B cell (primary cell): Measurements from ENCODE around the gene KLK6. TPM values are rescaled to one million over a fixed set of nuclear protein-coding genes. Genes with fewer than 3 reads are reported as not detected.

Experiments
- ATAC-seq: fragments of 200-7000 bp; cut with Tn5 transposase; one replicate; pipeline ENCODE4 v1.10.0; 2021; ENCODE audit warnings: low read depth, mild to moderate bottlenecking, moderate number of reproducible peaks, moderate library complexity
- CTCF ChIA-PET: fragments of 350-600 bp; sonication (Branson Sonifier 250); formaldehyde crosslinking; loops from one replicate; lab custom pipeline; 2021; ENCODE audit warnings: antibody characterized with exemption, inconsistent platforms; lab: Charles Lee
- POLR2A ChIA-PET: fragments of 350-600 bp; sonication (Branson Sonifier 250); formaldehyde crosslinking; loops from one replicate; lab custom pipeline; 2021; ENCODE audit warnings: antibody characterized with exemption; lab: Charles Lee
- DNase-seq: peaks from one replicate; pipeline ENCODE4 v3.0.0; 2013
- H2AFZ ChIP-seq: 2 replicates; pipeline ENCODE4 v1.6.1; 2012; ENCODE audit warnings: mild to moderate bottlenecking, low read depth, low read length; ENCODE audit not compliant: insufficient read depth, poor library complexity, severe bottlenecking
- H3K27ac ChIP-seq, 2 donors: 1 replicate in 1 of 2; 2 replicates in 1 of 2; pipeline ENCODE4 v1.5.1; 2012 to 2013; ENCODE audit warnings: low read length in 2 of 2, mild to moderate bottlenecking in 2 of 2, moderate library complexity in 1 of 2
- H3K27me3 ChIP-seq, 4 experiments: fragments of 200-600 bp in 1 of 4; sonication (generic) in 1 of 4; replicated peaks in 1 of 4; 1 replicate in 2 of 4; 2 replicates in 2 of 4; pipeline versions ENCODE4 v1.6.1 to v1.7.0; 2013 to 2016; ENCODE audit warnings: low read length in 3 of 4, mild to moderate bottlenecking in 2 of 4, mixed read lengths in 1 of 4, moderate library complexity in 1 of 4; ENCODE audit not compliant: insufficient read depth in 4 of 4, control insufficient read depth in 3 of 4; ENCODE audit errors: control extremely low read depth in 1 of 4
- H3K36me3 ChIP-seq, 2 experiments: replicated peaks in 1 of 2; 1 replicate in 1 of 2; 2 replicates in 1 of 2; pipeline versions ENCODE4 v1.6.1 to v1.7.1; 2013; ENCODE audit warnings: low read length in 1 of 2; ENCODE audit not compliant: insufficient read depth in 2 of 2, control insufficient read depth in 1 of 2; ENCODE audit errors: control extremely low read depth in 1 of 2, extremely low read depth in 1 of 2
- H3K4me1 ChIP-seq, 2 donors: fragments of 200-600 bp in 1 of 2; sonication (generic) in 1 of 2; 1 replicate in 1 of 2; 2 replicates in 1 of 2; pipeline versions ENCODE4 v1.5.1 to v1.6.1; 2013 to 2017; ENCODE audit warnings: low read length in 2 of 2; ENCODE audit not compliant: control insufficient read depth in 2 of 2, insufficient read depth in 2 of 2
- H3K4me2 ChIP-seq: replicated peaks from 2 replicates; pipeline ENCODE3; 2012; ENCODE audit warnings: mild to moderate bottlenecking, low read depth, low read length; ENCODE audit not compliant: poor library complexity, severe bottlenecking
- H3K4me3 ChIP-seq, 5 experiments: fragments of 200-600 bp in 1 of 5; sonication (generic) in 1 of 5; 1 replicate in 3 of 5; 2 replicates in 2 of 5; pipeline versions ENCODE4 v1.5.1 to v1.7.0; 2011 to 2016; ENCODE audit warnings: low read length in 4 of 5, mild to moderate bottlenecking in 4 of 5, low read depth in 2 of 5, control low read depth in 1 of 5, moderate library complexity in 1 of 5; ENCODE audit not compliant: insufficient read depth in 1 of 5; ENCODE audit errors: control extremely low read depth in 1 of 5, extremely low read depth in 1 of 5
- H3K79me2 ChIP-seq: fragments of 200-600 bp; sonication (generic); one replicate; pipeline ENCODE4 v1.6.0; 2016; ENCODE audit warnings: low read length; ENCODE audit not compliant: control insufficient read depth, insufficient read depth
- H3K9ac ChIP-seq: fragments of 200-600 bp; sonication (generic); 2 replicates; pipeline ENCODE4 v1.6.1; 2017; ENCODE audit warnings: mild to moderate bottlenecking, low read length, moderate library complexity
- H3K9me3 ChIP-seq, 3 donors: one replicate each; pipeline versions ENCODE4 v1.6.1 to v1.7.1; 2013; ENCODE audit warnings: low read length in 2 of 3; ENCODE audit not compliant: control insufficient read depth in 2 of 3, insufficient read depth in 1 of 3; ENCODE audit errors: control extremely low read depth in 1 of 3
- H4K20me1 ChIP-seq: 2 replicates; pipeline ENCODE4 v1.6.0; 2012; ENCODE audit warnings: mild to moderate bottlenecking, low read length; ENCODE audit not compliant: insufficient read depth, control insufficient read depth, poor library complexity, severe bottlenecking
- H3K27ac Mint-ChIP-seq: one replicate; pipeline ENCODE4 v1.8.0; 2021; ENCODE audit warnings: mixed read lengths
- H3K27me3 Mint-ChIP-seq: one replicate; pipeline ENCODE4 v1.8.0; 2021; ENCODE audit warnings: mixed read lengths
- H3K4me1 Mint-ChIP-seq: one replicate; pipeline ENCODE4 v1.8.0; 2021; ENCODE audit warnings: mixed read lengths
- H3K4me3 Mint-ChIP-seq: one replicate; pipeline ENCODE4 v1.8.0; 2021; ENCODE audit warnings: mixed read lengths
- H3K9me3 Mint-ChIP-seq: one replicate; pipeline ENCODE4 v1.8.0; 2022; ENCODE audit warnings: mixed read lengths; ENCODE audit not compliant: insufficient read depth
- CTCF ChIP-seq: fragments of 200-600 bp; IDR thresholded peaks from one replicate; pipeline ENCODE4 v1.8.0; 2022; ENCODE audit warnings: antibody characterized with exemption, mild to moderate bottlenecking
- EZH2 ChIP-seq: IDR thresholded peaks from 2 replicates; pipeline ENCODE4 v1.6.1; 2012; ENCODE audit warnings: borderline replicate concordance, low read depth, mild to moderate bottlenecking, moderate library complexity, low read length; ENCODE audit not compliant: insufficient read depth, poor library complexity, severe bottlenecking
- WGBS: methylation state at CpG from one replicate; pipeline ENCODE4 v1.1.5; 2013; ENCODE audit warnings: missing lambda C conversion rate; ENCODE audit not compliant: insufficient coverage; 5-methylcytosine and 5-hydroxymethylcytosine counted together
- intact Hi-C: fragments of 100-400 bp; cut with micrococcal nuclease; formaldehyde crosslinking; loops from one replicate; pipeline ENCODE4 v1.10.0; 2022
- polyA plus RNA-seq: library from polyadenylated mRNA; depleted of rRNA; stranded (reverse); fragments of >200 nt; gene quantifications from 2 replicates; pipeline ENCODE4 v1.2.3, GENCODE V29; 2012
- total RNA-seq, 2 donors: library from RNA; stranded (reverse); fragments of 120-200 nt in 1 of 2; gene quantifications; 1 replicate in 1 of 2; 2 replicates in 1 of 2; pipeline versions ENCODE4 v1.2.3 to v1.2.4, GENCODE V29; 2013 to 2022

Gene KLK6
- total and polyA plus RNA-seq, 2 donors (not counting 1 experiment from before 2014, with no cell fraction given), result not detected

- H3K4me3 ChIP-seq, result no peak overlapping the region
- H2AFZ ChIP-seq, result no peak overlapping the region
- intact Hi-C loops, result no loop called here
- H3K9me3 ChIP-seq, result peaks cover 0 to 6% (median 0%) of the 10 kb centered on the region in 3 donors
- CTCF ChIA-PET, result no interaction called here
- no peak overlapping the region for H3K4me3 Mint-ChIP-seq
- H3K36me3 ChIP-seq, result no peaks in the 10 kb centered on the region
- no peak overlapping the region for H3K27ac ChIP-seq
- H3K27ac Mint-ChIP-seq, result no peak overlapping the region
- no peak for TF ChIP-seq CTCF
- TF ChIP-seq EZH2, result no peak
- 68% methylated on average over 10 of the region's 11 CpGs for WGBS
- DNase-seq (no peak), ATAC-seq (no peak)
- peaks cover 0 to 16% (median 0%) of the 10 kb centered on the region in 4 experiments for H3K27me3 ChIP-seq
- no peak overlapping the region for H3K9ac ChIP-seq
- POLR2A ChIA-PET, result no interaction called here
- no peaks in the 10 kb centered on the region for H4K20me1 ChIP-seq
- H3K27me3 Mint-ChIP-seq, result peaks cover 62% of the 10 kb centered on the region
- H3K4me2 ChIP-seq, result no peak overlapping the region
- H3K79me2 ChIP-seq, result no peaks in the 10 kb centered on the region
- H3K9me3 Mint-ChIP-seq, result peaks cover 4% of the 10 kb centered on the region
- H3K4me1 Mint-ChIP-seq, result no peaks in the 10 kb centered on the region
- no peaks in the 10 kb centered on the region for H3K4me1 ChIP-seq
Observed at GRCh38 chr19:50981587-50982146, 12.3 kb upstream of the KLK6 start.

GRCh38 chr19:50980208-50980607 is 10.8 kb upstream of the KLK6 start:
- no peaks in the 10 kb centered on the region for H4K20me1 ChIP-seq
- H3K27ac ChIP-seq, result no peak overlapping the region
- intact Hi-C loops, result no loop called here
- no peaks in the 10 kb centered on the region for H3K79me2 ChIP-seq
- CTCF ChIA-PET, result no interaction called here
- no peaks in the 10 kb centered on the region for H3K36me3 ChIP-seq
- no peak overlapping the region for H2AFZ ChIP-seq
- H3K4me1 ChIP-seq, result no peaks in the 10 kb centered on the region
- no peak overlapping the region for H3K9ac ChIP-seq
- no peak for TF ChIP-seq CTCF
- TF ChIP-seq EZH2, result no peak
- ATAC-seq (no peak), DNase-seq (no peak)
- H3K4me2 ChIP-seq, result no peak overlapping the region
- no peak overlapping the region for H3K4me3 ChIP-seq
- H3K27ac Mint-ChIP-seq, result no peak overlapping the region
- POLR2A ChIA-PET, result no interaction called here
- peaks cover 0 to 2% (median 0%) of the 10 kb centered on the region in 3 donors for H3K9me3 ChIP-seq
- 75% methylated on average over 13 of the region's 13 CpGs for WGBS
- H3K27me3 Mint-ChIP-seq, result peaks cover 61% of the 10 kb centered on the region
- H3K9me3 Mint-ChIP-seq, result peaks cover 3% of the 10 kb centered on the region
- H3K4me3 Mint-ChIP-seq, result no peak overlapping the region
- H3K4me1 Mint-ChIP-seq, result no peaks in the 10 kb centered on the region
- H3K27me3 ChIP-seq, result peaks cover 0 to 16% (median 0%) of the 10 kb centered on the region in 4 experiments
